B cell (primary cell): ENCODE data around the gene MESP1. TPM values are rescaled to one million over a fixed set of nuclear protein-coding genes. Genes with fewer than 3 reads are reported as not detected.
A peak's percentile ranks its signal among the peaks of the same experiment; 100 is the strongest.

Source experiments
- ATAC-seq: fragments of 200-7000 bp; cut with Tn5 transposase; one replicate; pipeline ENCODE4 v1.10.0; 2021; ENCODE audit warnings: low read depth, mild to moderate bottlenecking, moderate number of reproducible peaks, moderate library complexity
- CTCF ChIA-PET: fragments of 350-600 bp; sonication (Branson Sonifier 250); formaldehyde crosslinking; loops from one replicate; lab custom pipeline; 2021; ENCODE audit warnings: antibody characterized with exemption, inconsistent platforms; lab: Charles Lee
- POLR2A ChIA-PET: fragments of 350-600 bp; sonication (Branson Sonifier 250); formaldehyde crosslinking; loops from one replicate; lab custom pipeline; 2021; ENCODE audit warnings: antibody characterized with exemption; lab: Charles Lee
- DNase-seq: peaks from one replicate; pipeline ENCODE4 v3.0.0; 2013
- H2AFZ ChIP-seq: 2 replicates; pipeline ENCODE4 v1.6.1; 2012; ENCODE audit warnings: mild to moderate bottlenecking, low read depth, low read length; ENCODE audit not compliant: insufficient read depth, poor library complexity, severe bottlenecking
- H3K27ac ChIP-seq, 2 donors: 1 replicate in 1 of 2; 2 replicates in 1 of 2; pipeline ENCODE4 v1.5.1; 2012 to 2013; ENCODE audit warnings: low read length in 2 of 2, mild to moderate bottlenecking in 2 of 2, moderate library complexity in 1 of 2
- H3K27me3 ChIP-seq, 4 experiments: fragments of 200-600 bp in 1 of 4; sonication (generic) in 1 of 4; replicated peaks in 1 of 4; 1 replicate in 2 of 4; 2 replicates in 2 of 4; pipeline versions ENCODE4 v1.6.1 to v1.7.0; 2013 to 2016; ENCODE audit warnings: low read length in 3 of 4, mild to moderate bottlenecking in 2 of 4, mixed read lengths in 1 of 4, moderate library complexity in 1 of 4; ENCODE audit not compliant: insufficient read depth in 4 of 4, control insufficient read depth in 3 of 4; ENCODE audit errors: control extremely low read depth in 1 of 4
- H3K36me3 ChIP-seq, 2 experiments: replicated peaks in 1 of 2; 1 replicate in 1 of 2; 2 replicates in 1 of 2; pipeline versions ENCODE4 v1.6.1 to v1.7.1; 2013; ENCODE audit warnings: low read length in 1 of 2; ENCODE audit not compliant: insufficient read depth in 2 of 2, control insufficient read depth in 1 of 2; ENCODE audit errors: control extremely low read depth in 1 of 2, extremely low read depth in 1 of 2
- H3K4me1 ChIP-seq, 2 donors: fragments of 200-600 bp in 1 of 2; sonication (generic) in 1 of 2; 1 replicate in 1 of 2; 2 replicates in 1 of 2; pipeline versions ENCODE4 v1.5.1 to v1.6.1; 2013 to 2017; ENCODE audit warnings: low read length in 2 of 2; ENCODE audit not compliant: control insufficient read depth in 2 of 2, insufficient read depth in 2 of 2
- H3K4me2 ChIP-seq: replicated peaks from 2 replicates; pipeline ENCODE3; 2012; ENCODE audit warnings: mild to moderate bottlenecking, low read depth, low read length; ENCODE audit not compliant: poor library complexity, severe bottlenecking
- H3K4me3 ChIP-seq, 5 experiments: fragments of 200-600 bp in 1 of 5; sonication (generic) in 1 of 5; 1 replicate in 3 of 5; 2 replicates in 2 of 5; pipeline versions ENCODE4 v1.5.1 to v1.7.0; 2011 to 2016; ENCODE audit warnings: low read length in 4 of 5, mild to moderate bottlenecking in 4 of 5, low read depth in 2 of 5, control low read depth in 1 of 5, moderate library complexity in 1 of 5; ENCODE audit not compliant: insufficient read depth in 1 of 5; ENCODE audit errors: control extremely low read depth in 1 of 5, extremely low read depth in 1 of 5
- H3K79me2 ChIP-seq: fragments of 200-600 bp; sonication (generic); one replicate; pipeline ENCODE4 v1.6.0; 2016; ENCODE audit warnings: low read length; ENCODE audit not compliant: control insufficient read depth, insufficient read depth
- H3K9ac ChIP-seq: fragments of 200-600 bp; sonication (generic); 2 replicates; pipeline ENCODE4 v1.6.1; 2017; ENCODE audit warnings: mild to moderate bottlenecking, low read length, moderate library complexity
- H3K9me3 ChIP-seq, 3 donors: one replicate each; pipeline versions ENCODE4 v1.6.1 to v1.7.1; 2013; ENCODE audit warnings: low read length in 2 of 3; ENCODE audit not compliant: control insufficient read depth in 2 of 3, insufficient read depth in 1 of 3; ENCODE audit errors: control extremely low read depth in 1 of 3
- H4K20me1 ChIP-seq: 2 replicates; pipeline ENCODE4 v1.6.0; 2012; ENCODE audit warnings: mild to moderate bottlenecking, low read length; ENCODE audit not compliant: insufficient read depth, control insufficient read depth, poor library complexity, severe bottlenecking
- H3K27ac Mint-ChIP-seq: one replicate; pipeline ENCODE4 v1.8.0; 2021; ENCODE audit warnings: mixed read lengths
- H3K27me3 Mint-ChIP-seq: one replicate; pipeline ENCODE4 v1.8.0; 2021; ENCODE audit warnings: mixed read lengths
- H3K4me1 Mint-ChIP-seq: one replicate; pipeline ENCODE4 v1.8.0; 2021; ENCODE audit warnings: mixed read lengths
- H3K4me3 Mint-ChIP-seq: one replicate; pipeline ENCODE4 v1.8.0; 2021; ENCODE audit warnings: mixed read lengths
- H3K9me3 Mint-ChIP-seq: one replicate; pipeline ENCODE4 v1.8.0; 2022; ENCODE audit warnings: mixed read lengths; ENCODE audit not compliant: insufficient read depth
- EZH2 ChIP-seq: IDR thresholded peaks from 2 replicates; pipeline ENCODE4 v1.6.1; 2012; ENCODE audit warnings: borderline replicate concordance, low read depth, mild to moderate bottlenecking, moderate library complexity, low read length; ENCODE audit not compliant: insufficient read depth, poor library complexity, severe bottlenecking
- WGBS: methylation state at CpG from one replicate; pipeline ENCODE4 v1.1.5; 2013; ENCODE audit warnings: missing lambda C conversion rate; ENCODE audit not compliant: insufficient coverage; 5-methylcytosine and 5-hydroxymethylcytosine counted together
- intact Hi-C: fragments of 100-400 bp; cut with micrococcal nuclease; formaldehyde crosslinking; loops from one replicate; pipeline ENCODE4 v1.10.0; 2022
- polyA plus RNA-seq: library from polyadenylated mRNA; depleted of rRNA; stranded (reverse); fragments of >200 nt; gene quantifications from 2 replicates; pipeline ENCODE4 v1.2.3, GENCODE V29; 2012
- total RNA-seq, 2 donors: library from RNA; stranded (reverse); fragments of 120-200 nt in 1 of 2; gene quantifications; 1 replicate in 1 of 2; 2 replicates in 1 of 2; pipeline versions ENCODE4 v1.2.3 to v1.2.4, GENCODE V29; 2013 to 2022
- TF ChIP-seq, protein P1 (sequence below): fragments of 200-600 bp; IDR thresholded peaks from one replicate; pipeline ENCODE4 v1.8.0; 2022; ENCODE audit warnings: antibody characterized with exemption, mild to moderate bottlenecking

MESP1 gene
- total and polyA plus RNA-seq, 2 donors (not counting 1 experiment from before 2014, with no cell fraction given) = 0.25 to 0.49 TPM

DNA sequence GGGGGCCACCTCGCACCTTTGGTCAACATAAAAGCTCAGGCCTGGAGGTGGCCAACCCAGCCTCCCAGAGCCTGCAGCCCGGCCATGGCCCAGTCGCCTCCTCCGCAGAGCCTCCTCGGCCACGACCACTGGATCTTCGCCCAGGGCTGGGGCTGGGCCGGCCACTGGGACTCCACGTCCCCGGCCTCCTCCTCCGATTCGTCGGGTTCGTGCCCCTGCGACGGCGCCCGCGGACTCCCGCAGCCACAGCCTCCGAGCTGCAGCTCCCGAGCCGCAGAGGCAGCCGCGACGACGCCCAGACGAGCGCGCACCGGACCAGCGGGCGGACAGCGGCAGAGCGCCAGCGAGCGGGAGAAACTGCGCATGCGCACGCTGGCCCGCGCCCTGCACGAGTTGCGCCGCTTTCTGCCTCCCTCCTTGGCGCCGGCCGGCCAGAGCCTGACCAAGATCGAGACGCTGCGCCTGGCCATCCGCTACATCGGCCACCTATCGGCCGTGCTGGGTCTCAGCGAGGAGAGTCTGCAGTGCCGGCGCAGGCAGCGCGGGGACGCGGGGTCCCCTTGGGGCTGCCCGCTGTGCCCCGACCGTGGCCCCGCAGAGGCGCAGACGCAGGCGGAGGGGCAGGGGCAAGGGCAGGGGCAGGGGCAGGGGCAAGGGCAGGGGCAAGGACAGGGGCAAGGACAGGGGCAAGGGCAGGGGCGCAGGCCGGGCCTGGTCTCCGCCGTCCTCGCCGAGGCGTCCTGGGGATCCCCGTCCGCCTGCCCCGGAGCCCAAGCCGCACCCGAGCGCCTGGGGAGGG lies 25.4 kb upstream of the MESP1 start, which contains the start of gene MESP2:
MESP2 (plus strand) TSS at position 59 of the 799 bp plus-strand sequence; CDS start at position 85, 26 bp downstream.
- H3K4me3 ChIP-seq = peak within 1 kb of the TSS in 4 of 5 experiments; percentile 21 to 57 (median 50)
- no peaks in the 10 kb centered on the region for H3K9me3 ChIP-seq
- no peaks in the 10 kb centered on the region for H3K9me3 Mint-ChIP-seq
- H3K4me2 ChIP-seq = peak within 1 kb of the TSS; percentile 86
- ChIA-PET CTCF (interaction anchor here (2.2 kb wide), 1 partner anchor 14 kb away, joined by 5 read pairs; no protein-coding TSS in a partner anchor), POLR2A (no interaction called here)
- peak within 1 kb of the TSS; percentile 81 for H3K4me3 Mint-ChIP-seq
- WGBS = 6% methylated on average over 77 of the region's 82 CpGs
- H3K36me3 ChIP-seq = no peaks in the 10 kb centered on the region
- peak within 1 kb of the TSS; percentile 41 for H3K27ac Mint-ChIP-seq
- intact Hi-C loops = loop anchor here (2.0 kb wide), 1 partner anchor 26 kb away; the partner anchor contains the start of gene MESP1
- H3K4me1 ChIP-seq = peaks cover 22 to 27% of the 10 kb centered on the region in 2 donors
- no peaks in the 10 kb centered on the region for H3K79me2 ChIP-seq
- no peaks in the 10 kb centered on the region for H4K20me1 ChIP-seq
- peaks cover 2% of the 10 kb centered on the region for H3K27me3 Mint-ChIP-seq
- peaks cover 15% of the 10 kb centered on the region for H3K4me1 Mint-ChIP-seq
- no peak within 1 kb of the TSS for H3K27ac ChIP-seq
- TF ChIP-seq, protein P1, sequence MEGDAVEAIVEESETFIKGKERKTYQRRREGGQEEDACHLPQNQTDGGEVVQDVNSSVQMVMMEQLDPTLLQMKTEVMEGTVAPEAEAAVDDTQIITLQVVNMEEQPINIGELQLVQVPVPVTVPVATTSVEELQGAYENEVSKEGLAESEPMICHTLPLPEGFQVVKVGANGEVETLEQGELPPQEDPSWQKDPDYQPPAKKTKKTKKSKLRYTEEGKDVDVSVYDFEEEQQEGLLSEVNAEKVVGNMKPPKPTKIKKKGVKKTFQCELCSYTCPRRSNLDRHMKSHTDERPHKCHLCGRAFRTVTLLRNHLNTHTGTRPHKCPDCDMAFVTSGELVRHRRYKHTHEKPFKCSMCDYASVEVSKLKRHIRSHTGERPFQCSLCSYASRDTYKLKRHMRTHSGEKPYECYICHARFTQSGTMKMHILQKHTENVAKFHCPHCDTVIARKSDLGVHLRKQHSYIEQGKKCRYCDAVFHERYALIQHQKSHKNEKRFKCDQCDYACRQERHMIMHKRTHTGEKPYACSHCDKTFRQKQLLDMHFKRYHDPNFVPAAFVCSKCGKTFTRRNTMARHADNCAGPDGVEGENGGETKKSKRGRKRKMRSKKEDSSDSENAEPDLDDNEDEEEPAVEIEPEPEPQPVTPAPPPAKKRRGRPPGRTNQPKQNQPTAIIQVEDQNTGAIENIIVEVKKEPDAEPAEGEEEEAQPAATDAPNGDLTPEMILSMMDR = peak; percentile 24
- TF ChIP-seq EZH2 = no peak
- peak within 1 kb of the TSS; percentile 81 for H2AFZ ChIP-seq
- H3K9ac ChIP-seq = peak within 1 kb of the TSS; percentile 65
- peaks cover 0 to 31% (median 9%) of the 10 kb centered on the region in 4 experiments for H3K27me3 ChIP-seq
- ATAC-seq (peak; percentile 62), DNase-seq (peak; percentile 68)

DNA sequence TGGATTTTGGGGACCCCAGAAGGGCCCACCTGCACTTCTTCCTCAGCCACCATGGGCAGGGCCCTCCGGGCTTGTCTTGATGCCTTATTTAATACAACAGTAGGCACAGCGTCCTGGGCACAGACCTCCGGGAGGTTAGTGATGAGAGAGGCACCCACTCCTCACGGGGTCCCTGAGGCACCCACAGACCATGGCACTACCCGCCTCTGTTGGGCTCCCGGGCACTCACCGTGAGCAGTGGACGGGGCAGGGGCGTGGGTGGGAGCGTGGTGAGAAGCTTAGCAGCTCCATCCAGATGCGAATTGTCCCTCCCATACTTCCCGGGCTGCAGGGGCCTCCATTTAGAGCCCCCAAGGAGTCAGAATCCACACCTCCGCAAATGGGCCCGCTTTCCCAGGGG lies 24.8 kb upstream of the MESP1 start:
- CTCF ChIA-PET = interaction anchor here (0.7 kb wide), 1 partner anchor 15 kb away, joined by 4 read pairs; no protein-coding TSS in a partner anchor
- peak overlapping the region; percentile 86 for H3K4me2 ChIP-seq

More for the DNA sequence above, 24.8 kb upstream of the MESP1 start:
- ATAC-seq (no peak), DNase-seq (no peak)
- WGBS = 62% methylated on average over 13 of the region's 14 CpGs
- Histone ChIP-seq H4K20me1 (no peaks in the 10 kb centered on the region), H3K4me1 (peaks cover 17 to 20% of the 10 kb centered on the region in 2 donors), H3K36me3 (no peaks in the 10 kb centered on the region), H3K27me3 (peaks cover 0 to 30% (median 9%) of the 10 kb centered on the region in 4 experiments), H2AFZ (peak overlapping the region; percentile 81), H3K9ac (no peak overlapping the region), H3K9me3 (no peaks in the 10 kb centered on the region), H3K27ac (no peak overlapping the region), H3K4me3 (peak overlapping the region in 2 of 5 experiments; percentile 52 to 57), H3K79me2 (no peaks in the 10 kb centered on the region)
- Mint-ChIP-seq H3K4me3 (peak overlapping the region; percentile 34), H3K27ac (no peak overlapping the region), H3K27me3 (peaks cover 2% of the 10 kb centered on the region), H3K9me3 (no peaks in the 10 kb centered on the region), H3K4me1 (peaks cover 9% of the 10 kb centered on the region)
- TF ChIP-seq, protein P1 = no peak
- TF ChIP-seq EZH2 = no peak
- POLR2A ChIA-PET = no interaction called here
- intact Hi-C loops = loop anchor here (2.0 kb wide), 1 partner anchor 25 kb away; the partner anchor contains the start of gene MESP1
